Panc1 (cell line): ENCODE measurements around the gene ACSBG1. TPM values are rescaled to one million over a fixed set of nuclear protein-coding genes. Genes with fewer than 3 reads are reported as not detected.

Source experiments
- ATAC-seq: fragments of 200-7000 bp; cut with Tn5 transposase; 2 replicates; pipeline ENCODE4 v1.9.1; 2020; ENCODE audit warnings: mild to moderate bottlenecking, moderate library complexity
- BruUV-seq: library from RNA; stranded (reverse); fragments of 400-500 nt; replicated peaks from 2 replicates; lab custom pipeline; 2021; lab: Mats Ljungman, UMichigan
- CTCF ChIA-PET: fragments of 300-600 bp; sonication (Branson Sonifier 250); formaldehyde crosslinking; loops from one replicate; lab custom pipeline; 2022; ENCODE audit warnings: antibody characterized with exemption; lab: Charles Lee
- POLR2A ChIA-PET: fragments of 300-600 bp; sonication (Branson Sonifier 250); formaldehyde crosslinking; loops from one replicate; lab custom pipeline; 2022; ENCODE audit warnings: antibody characterized with exemption; lab: Charles Lee
- DNase-seq: peaks from one replicate; pipeline ENCODE4 v3.0.0-alpha.2; 2010; ENCODE audit warnings: low read depth, low spot score
- H3K27ac ChIP-seq: 2 replicates; pipeline ENCODE4 v1.5.1; 2011; ENCODE audit warnings: mild to moderate bottlenecking, low read length, inconsistent platforms
- H3K27me3 ChIP-seq: fragments of 200-500 bp; sonication (Bioruptor generic); 2 replicates; pipeline ENCODE4 v1.6.0; 2014; ENCODE audit warnings: low read length, inconsistent platforms; ENCODE audit not compliant: control insufficient read depth, insufficient read depth
- H3K36me3 ChIP-seq: fragments of 200-500 bp; sonication (Bioruptor generic); 2 replicates; pipeline ENCODE4 v1.5.1; 2014; ENCODE audit warnings: inconsistent platforms, mild to moderate bottlenecking, low read length, moderate library complexity; ENCODE audit not compliant: control insufficient read depth, insufficient read depth
- H3K4me1 ChIP-seq: 2 replicates; pipeline ENCODE4 v1.5.1; 2011; ENCODE audit warnings: inconsistent platforms, mild to moderate bottlenecking, low read length, moderate library complexity; ENCODE audit not compliant: control insufficient read depth, insufficient read depth
- H3K4me3 ChIP-seq, 2 experiments: 2 replicates each; pipeline ENCODE4 v1.5.1; 2011 to 2012; ENCODE audit warnings: low read depth in 2 of 2, low read length in 2 of 2, mild to moderate bottlenecking in 2 of 2, inconsistent platforms in 1 of 2, moderate library complexity in 1 of 2
- H3K9me3 ChIP-seq: fragments of 200-500 bp; sonication (Bioruptor generic); 2 replicates; pipeline ENCODE4 v1.5.1; 2014; ENCODE audit warnings: low read depth, mild to moderate bottlenecking, inconsistent platforms, low read length, moderate library complexity; ENCODE audit not compliant: control insufficient read depth, insufficient read depth
- CTCF ChIP-seq: fragments of 450-650 bp; IDR thresholded peaks from 2 replicates; pipeline ENCODE4 v1.5.1; 2017; ENCODE audit warnings: mild to moderate bottlenecking
- POLR2AphosphoS5 ChIP-seq: IDR thresholded peaks from 2 replicates; pipeline ENCODE4 v1.6.1; 2012; ENCODE audit warnings: mild to moderate bottlenecking, low read depth, low read length, moderate library complexity
- SIN3A ChIP-seq: IDR thresholded peaks from 2 replicates; pipeline ENCODE4 v1.6.1; 2012; ENCODE audit warnings: low read depth, mild to moderate bottlenecking, low read length, moderate library complexity, borderline replicate concordance; ENCODE audit not compliant: insufficient read depth
- TCF7L2 ChIP-seq: IDR thresholded peaks from 2 replicates; pipeline ENCODE4 v1.6.1; 2011; ENCODE audit warnings: mild to moderate bottlenecking, low read depth, low read length, inconsistent platforms
- in situ Hi-C: cut with HindIII; loops from 2 replicates; pipeline ENCODE4 v1.10.0; 2016; ENCODE audit warnings: low sequenced_read_pairs, low pct_unique_long_range_greater_than_20kb
- intact Hi-C: fragments of 100-400 bp; cut with micrococcal nuclease; formaldehyde crosslinking; loops from one replicate; pipeline ENCODE4 v1.10.0; 2022; ENCODE audit not compliant: unreplicated experiment
- total RNA-seq: library from RNA; stranded (reverse); gene quantifications from one replicate; pipeline ENCODE4 v1.2.1, GENCODE V29; 2021; ENCODE audit not compliant: unreplicated experiment
- TF ChIP-seq, protein P1 (sequence below), 2 experiments: IDR thresholded peaks; 2 replicates each; pipeline ENCODE4 v1.6.1; 2011 to 2012; ENCODE audit warnings: low read depth in 2 of 2, control low read depth in 1 of 2, low read length in 1 of 2, mild to moderate bottlenecking in 1 of 2, moderate library complexity in 1 of 2; ENCODE audit not compliant: insufficient read depth in 1 of 2

Gene ACSBG1
- total RNA-seq, 1 experiment from 2014 or later: 0.31 TPM

GRCh38 chr15:78194568-78194925, 39.8 kb downstream of the ACSBG1 start:
- ATAC-seq: no peak
- TF ChIP-seq SIN3A (no peak), CTCF (no peak), TCF7L2 (no peak), POLR2AphosphoS5 (no peak)

DNA sequence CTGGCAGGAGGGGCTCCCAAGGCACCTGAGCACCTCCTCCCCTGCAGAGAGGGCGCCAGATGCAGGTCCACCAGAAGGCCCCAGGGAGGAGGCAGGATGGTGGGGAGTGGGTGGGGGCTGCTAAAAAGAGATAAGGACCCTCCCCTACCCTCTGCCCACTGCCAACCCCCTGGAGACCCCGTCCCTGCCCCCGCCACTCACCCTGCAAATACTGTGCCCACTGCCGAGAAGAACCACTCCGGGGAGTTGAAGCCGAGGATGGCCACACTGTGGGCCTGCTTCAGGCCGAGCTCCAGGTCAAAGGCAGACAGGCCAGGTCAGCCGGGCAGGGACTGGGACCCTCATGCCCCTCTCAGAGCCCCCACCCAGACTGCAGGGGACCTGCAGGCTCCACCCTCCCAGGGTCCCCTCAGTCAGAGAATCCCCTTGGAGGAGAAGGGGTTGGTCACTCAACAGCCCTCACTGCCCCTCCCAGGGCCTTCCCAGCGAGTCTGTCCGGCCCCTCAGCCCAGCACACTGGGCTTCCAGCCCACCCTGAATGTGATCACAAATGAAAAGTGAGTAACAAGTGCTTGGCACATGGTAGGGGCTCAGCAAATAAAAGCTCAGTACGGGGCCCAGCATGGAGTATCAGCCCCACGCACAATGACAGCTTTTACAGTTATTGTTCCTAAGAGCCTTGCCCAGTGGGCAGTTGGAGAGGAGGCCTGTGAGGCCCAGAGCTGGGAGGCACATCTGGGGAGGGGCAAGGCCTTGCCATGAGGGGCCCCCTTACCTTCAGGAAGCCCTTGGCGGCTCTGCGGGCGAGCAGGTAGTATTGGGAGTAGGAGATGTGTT, 40.4 kb downstream of the ACSBG1 start:
- intact Hi-C loops: no loop called here
- no peaks in the 10 kb centered on the region for H3K27me3 ChIP-seq
- no peaks in the 10 kb centered on the region for H3K4me1 ChIP-seq
- H3K36me3 ChIP-seq: no peaks in the 10 kb centered on the region
- ChIA-PET POLR2A (no interaction called here), CTCF (interaction anchor here (2.1 kb wide), 1 partner anchor 16 kb away, joined by 8 read pairs; no protein-coding TSS in a partner anchor)
- no peak for TF ChIP-seq POLR2AphosphoS5
- no peak for TF ChIP-seq TCF7L2
- TF ChIP-seq, protein P1, sequence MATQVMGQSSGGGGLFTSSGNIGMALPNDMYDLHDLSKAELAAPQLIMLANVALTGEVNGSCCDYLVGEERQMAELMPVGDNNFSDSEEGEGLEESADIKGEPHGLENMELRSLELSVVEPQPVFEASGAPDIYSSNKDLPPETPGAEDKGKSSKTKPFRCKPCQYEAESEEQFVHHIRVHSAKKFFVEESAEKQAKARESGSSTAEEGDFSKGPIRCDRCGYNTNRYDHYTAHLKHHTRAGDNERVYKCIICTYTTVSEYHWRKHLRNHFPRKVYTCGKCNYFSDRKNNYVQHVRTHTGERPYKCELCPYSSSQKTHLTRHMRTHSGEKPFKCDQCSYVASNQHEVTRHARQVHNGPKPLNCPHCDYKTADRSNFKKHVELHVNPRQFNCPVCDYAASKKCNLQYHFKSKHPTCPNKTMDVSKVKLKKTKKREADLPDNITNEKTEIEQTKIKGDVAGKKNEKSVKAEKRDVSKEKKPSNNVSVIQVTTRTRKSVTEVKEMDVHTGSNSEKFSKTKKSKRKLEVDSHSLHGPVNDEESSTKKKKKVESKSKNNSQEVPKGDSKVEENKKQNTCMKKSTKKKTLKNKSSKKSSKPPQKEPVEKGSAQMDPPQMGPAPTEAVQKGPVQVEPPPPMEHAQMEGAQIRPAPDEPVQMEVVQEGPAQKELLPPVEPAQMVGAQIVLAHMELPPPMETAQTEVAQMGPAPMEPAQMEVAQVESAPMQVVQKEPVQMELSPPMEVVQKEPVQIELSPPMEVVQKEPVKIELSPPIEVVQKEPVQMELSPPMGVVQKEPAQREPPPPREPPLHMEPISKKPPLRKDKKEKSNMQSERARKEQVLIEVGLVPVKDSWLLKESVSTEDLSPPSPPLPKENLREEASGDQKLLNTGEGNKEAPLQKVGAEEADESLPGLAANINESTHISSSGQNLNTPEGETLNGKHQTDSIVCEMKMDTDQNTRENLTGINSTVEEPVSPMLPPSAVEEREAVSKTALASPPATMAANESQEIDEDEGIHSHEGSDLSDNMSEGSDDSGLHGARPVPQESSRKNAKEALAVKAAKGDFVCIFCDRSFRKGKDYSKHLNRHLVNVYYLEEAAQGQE (IDR thresholded peaks at IDR 0.05; ENCODE audit: insufficient read depth in 1 of 2, low read depth in 2 of 2, low read length in 1 of 2): no peak
- no peak for TF ChIP-seq SIN3A
- no peak for TF ChIP-seq CTCF
- DNase-seq (no peak), ATAC-seq (no peak)
- BruUV-seq: no TSS peak
- H3K27ac ChIP-seq: no peak overlapping the region
- H3K4me3 ChIP-seq: no peak overlapping the region
- in situ Hi-C loops: no loop called here
- H3K9me3 ChIP-seq: 0 out of 2 replicates have a peak, but pooled peaks cover 7% of the 10 kb centered on the region

More at GRCh38 chr15:78194568-78194925, 39.8 kb downstream of the ACSBG1 start:
- no peak for DNase-seq
- Histone ChIP-seq H3K36me3 (no peaks in the 10 kb centered on the region), H3K27me3 (no peaks in the 10 kb centered on the region), H3K4me1 (no peaks in the 10 kb centered on the region), H3K4me3 (no peak overlapping the region), H3K9me3 (0 out of 2 replicates have a peak, but pooled peaks cover 7% of the 10 kb centered on the region), H3K27ac (no peak overlapping the region)
- CTCF ChIA-PET: interaction anchor here (1.6 to 2.1 kb wide), 3 partner anchors 17 to 46 kb away, joined by 4 to 19 read pairs (median 8); no protein-coding TSS in a partner anchor
- BruUV-seq: no TSS peak
- in situ Hi-C loops (no loop called here), intact Hi-C loops (no loop called here)
- POLR2A ChIA-PET: no interaction called here
